ENCODE results near the gene MAPK1.

GRCh38 chr22:21735200-21736083 lies 132.0 kb downstream of the MAPK1 start, which contains the start of gene YPEL1:
- no peak for TF ChIP-seq CTCF (conservative IDR thresholded peaks at IDR 0.05; ENCODE audit: low read length)
- TF ChIP-seq EZH2phosphoT487 (IDR thresholded peaks at IDR 0.05; ENCODE audit: borderline replicate concordance, low read depth, low read length) = no peak
